ENCODE measurements around the gene GHRHR. TPM values are rescaled to one million over a fixed set of nuclear protein-coding genes. Genes with fewer than 3 reads are reported as not detected.

GHRHR gene
- polyA plus RNA-seq, 1 donor = not detected

GRCh38 chr7:30968747-30969603 lies 5.2 kb downstream of the GHRHR start:
- H3K27ac ChIP-seq (ENCODE audit: low read length) = no peak overlapping the region
- DNase-seq = no peak
- no peaks in the 10 kb centered on the region for H3K9me3 ChIP-seq (ENCODE audit: control insufficient read depth, low read depth, low read length)
- WGBS (ENCODE audit: insufficient coverage, low lambda C conversion rate) = no CpG with 5 or more reads among the region's 7 CpGs
- no peaks in the 10 kb centered on the region for H3K27me3 ChIP-seq (ENCODE audit: control insufficient read depth, insufficient read depth, low read length)
- H3K36me3 ChIP-seq (ENCODE audit: control insufficient read depth, insufficient read depth, low read length) = no peaks in the 10 kb centered on the region
- no peaks in the 10 kb centered on the region for H3K4me1 ChIP-seq (ENCODE audit: control insufficient read depth, insufficient read depth, low read length)
- no peak overlapping the region for H3K4me3 ChIP-seq (ENCODE audit: low read length)

- H3K4me1 ChIP-seq (ENCODE audit: control insufficient read depth, insufficient read depth, low read length) = peaks cover 3% of the 10 kb centered on the region
- H3K27me3 ChIP-seq (ENCODE audit: control insufficient read depth, insufficient read depth, low read length) = no peaks in the 10 kb centered on the region
- no peak overlapping the region for H3K4me3 ChIP-seq (ENCODE audit: low read length)
- H3K27ac ChIP-seq (ENCODE audit: low read length) = no peak overlapping the region
- DNase-seq = no peak
- H3K9me3 ChIP-seq (ENCODE audit: control insufficient read depth, low read depth, low read length) = no peaks in the 10 kb centered on the region
- no peaks in the 10 kb centered on the region for H3K36me3 ChIP-seq (ENCODE audit: control insufficient read depth, insufficient read depth, low read length)
- WGBS (ENCODE audit: insufficient coverage, low lambda C conversion rate) = no CpG with 5 or more reads among the region's 1 CpG
Observed at GRCh38 chr7:30969604-30969970, 5.8 kb downstream of the GHRHR start.

GRCh38 chr7:30970074-30970473 lies 6.3 kb downstream of the GHRHR start:
- H3K9me3 ChIP-seq (ENCODE audit: control insufficient read depth, low read depth, low read length) = no peaks in the 10 kb centered on the region
- no peaks in the 10 kb centered on the region for H3K27me3 ChIP-seq (ENCODE audit: control insufficient read depth, insufficient read depth, low read length)
- no peak overlapping the region for H3K4me3 ChIP-seq (ENCODE audit: low read length)
- WGBS (ENCODE audit: insufficient coverage, low lambda C conversion rate) = no CpG with 5 or more reads among the region's 5 CpGs
- H3K27ac ChIP-seq (ENCODE audit: low read length) = no peak overlapping the region
- no peaks in the 10 kb centered on the region for H3K36me3 ChIP-seq (ENCODE audit: control insufficient read depth, insufficient read depth, low read length)
- H3K4me1 ChIP-seq (ENCODE audit: control insufficient read depth, insufficient read depth, low read length) = peaks cover 8% of the 10 kb centered on the region
- no peak for DNase-seq

- no peak for DNase-seq
- no CpG with 5 or more reads among the region's 6 CpGs for WGBS (ENCODE audit: insufficient coverage, low lambda C conversion rate)
Observed at GRCh38 chr7:30970594-30971094, 6.9 kb downstream of the GHRHR start.

GRCh38 chr7:30971440-30971839 lies 7.7 kb downstream of the GHRHR start:
- Histone ChIP-seq H3K36me3 (ENCODE audit: control insufficient read depth, insufficient read depth, low read length) (no peaks in the 10 kb centered on the region), H3K4me3 (ENCODE audit: low read length) (no peak overlapping the region), H3K27me3 (ENCODE audit: control insufficient read depth, insufficient read depth, low read length) (no peaks in the 10 kb centered on the region), H3K27ac (ENCODE audit: low read length) (no peak overlapping the region), H3K9me3 (ENCODE audit: control insufficient read depth, low read depth, low read length) (no peaks in the 10 kb centered on the region), H3K4me1 (ENCODE audit: control insufficient read depth, insufficient read depth, low read length) (peaks cover 10% of the 10 kb centered on the region)
- no CpG with 5 or more reads among the region's 3 CpGs for WGBS (ENCODE audit: insufficient coverage, low lambda C conversion rate)
- no peak for DNase-seq

More at GRCh38 chr7:30970594-30971094, 6.9 kb downstream of the GHRHR start:
- H3K4me1 ChIP-seq (ENCODE audit: control insufficient read depth, insufficient read depth, low read length) = peaks cover 10% of the 10 kb centered on the region
- no peaks in the 10 kb centered on the region for H3K27me3 ChIP-seq (ENCODE audit: control insufficient read depth, insufficient read depth, low read length)
- no peak overlapping the region for H3K27ac ChIP-seq (ENCODE audit: low read length)
- no peaks in the 10 kb centered on the region for H3K36me3 ChIP-seq (ENCODE audit: control insufficient read depth, insufficient read depth, low read length)
- no peaks in the 10 kb centered on the region for H3K9me3 ChIP-seq (ENCODE audit: control insufficient read depth, low read depth, low read length)
- no peak overlapping the region for H3K4me3 ChIP-seq (ENCODE audit: low read length)

GRCh38 chr7:30971840-30972563 lies 8.2 kb downstream of the GHRHR start:
- H3K4me3 ChIP-seq (ENCODE audit: low read length) = no peak overlapping the region
- H3K27me3 ChIP-seq (ENCODE audit: control insufficient read depth, insufficient read depth, low read length) = no peaks in the 10 kb centered on the region
- no peaks in the 10 kb centered on the region for H3K9me3 ChIP-seq (ENCODE audit: control insufficient read depth, low read depth, low read length)
- H3K4me1 ChIP-seq (ENCODE audit: control insufficient read depth, insufficient read depth, low read length) = peaks cover 10% of the 10 kb centered on the region
- H3K36me3 ChIP-seq (ENCODE audit: control insufficient read depth, insufficient read depth, low read length) = no peaks in the 10 kb centered on the region
- 59% methylated on average over 3 of the region's 15 CpGs for WGBS (ENCODE audit: insufficient coverage, low lambda C conversion rate)
- no peak for DNase-seq
- H3K27ac ChIP-seq (ENCODE audit: low read length) = no peak overlapping the region

GRCh38 chr7:30973292-30973691 lies 9.5 kb downstream of the GHRHR start:
- H3K4me1 ChIP-seq (ENCODE audit: control insufficient read depth, insufficient read depth, low read length) = peaks cover 10% of the 10 kb centered on the region
- no peak for DNase-seq
- no CpG with 5 or more reads among the region's 3 CpGs for WGBS (ENCODE audit: insufficient coverage, low lambda C conversion rate)
- no peaks in the 10 kb centered on the region for H3K27me3 ChIP-seq (ENCODE audit: control insufficient read depth, insufficient read depth, low read length)
- no peaks in the 10 kb centered on the region for H3K36me3 ChIP-seq (ENCODE audit: control insufficient read depth, insufficient read depth, low read length)
- no peak overlapping the region for H3K4me3 ChIP-seq (ENCODE audit: low read length)
- H3K27ac ChIP-seq (ENCODE audit: low read length) = no peak overlapping the region
- no peaks in the 10 kb centered on the region for H3K9me3 ChIP-seq (ENCODE audit: control insufficient read depth, low read depth, low read length)

- no peaks in the 10 kb centered on the region for H3K27me3 ChIP-seq (ENCODE audit: control insufficient read depth, insufficient read depth, low read length)
- H3K9me3 ChIP-seq (ENCODE audit: control insufficient read depth, low read depth, low read length) = no peaks in the 10 kb centered on the region
- H3K4me3 ChIP-seq (ENCODE audit: low read length) = no peak overlapping the region
- no CpG with 5 or more reads among the region's 18 CpGs for WGBS (ENCODE audit: insufficient coverage, low lambda C conversion rate)
- DNase-seq = no peak
- H3K4me1 ChIP-seq (ENCODE audit: control insufficient read depth, insufficient read depth, low read length) = peaks cover 10% of the 10 kb centered on the region
- no peak overlapping the region for H3K27ac ChIP-seq (ENCODE audit: low read length)
- H3K36me3 ChIP-seq (ENCODE audit: control insufficient read depth, insufficient read depth, low read length) = no peaks in the 10 kb centered on the region
Observed at GRCh38 chr7:30973791-30974604, 10.2 kb downstream of the GHRHR start.

- WGBS (ENCODE audit: insufficient coverage, low lambda C conversion rate) = no CpG with 5 or more reads among the region's 7 CpGs
- peak; percentile 75 to 82 for DNase-seq
- peaks cover 10% of the 10 kb centered on the region for H3K4me1 ChIP-seq (ENCODE audit: control insufficient read depth, insufficient read depth, low read length)
- H3K4me3 ChIP-seq (ENCODE audit: low read length) = no peak overlapping the region
- H3K27me3 ChIP-seq (ENCODE audit: control insufficient read depth, insufficient read depth, low read length) = no peaks in the 10 kb centered on the region
- no peaks in the 10 kb centered on the region for H3K9me3 ChIP-seq (ENCODE audit: control insufficient read depth, low read depth, low read length)
- no peak overlapping the region for H3K27ac ChIP-seq (ENCODE audit: low read length)
- H3K36me3 ChIP-seq (ENCODE audit: control insufficient read depth, insufficient read depth, low read length) = no peaks in the 10 kb centered on the region
Observed at GRCh38 chr7:30974605-30975255, 11.0 kb downstream of the GHRHR start.

All from large intestine (tissue), 3 donors.